ENCODE results near the gene MGLL.

DNA sequence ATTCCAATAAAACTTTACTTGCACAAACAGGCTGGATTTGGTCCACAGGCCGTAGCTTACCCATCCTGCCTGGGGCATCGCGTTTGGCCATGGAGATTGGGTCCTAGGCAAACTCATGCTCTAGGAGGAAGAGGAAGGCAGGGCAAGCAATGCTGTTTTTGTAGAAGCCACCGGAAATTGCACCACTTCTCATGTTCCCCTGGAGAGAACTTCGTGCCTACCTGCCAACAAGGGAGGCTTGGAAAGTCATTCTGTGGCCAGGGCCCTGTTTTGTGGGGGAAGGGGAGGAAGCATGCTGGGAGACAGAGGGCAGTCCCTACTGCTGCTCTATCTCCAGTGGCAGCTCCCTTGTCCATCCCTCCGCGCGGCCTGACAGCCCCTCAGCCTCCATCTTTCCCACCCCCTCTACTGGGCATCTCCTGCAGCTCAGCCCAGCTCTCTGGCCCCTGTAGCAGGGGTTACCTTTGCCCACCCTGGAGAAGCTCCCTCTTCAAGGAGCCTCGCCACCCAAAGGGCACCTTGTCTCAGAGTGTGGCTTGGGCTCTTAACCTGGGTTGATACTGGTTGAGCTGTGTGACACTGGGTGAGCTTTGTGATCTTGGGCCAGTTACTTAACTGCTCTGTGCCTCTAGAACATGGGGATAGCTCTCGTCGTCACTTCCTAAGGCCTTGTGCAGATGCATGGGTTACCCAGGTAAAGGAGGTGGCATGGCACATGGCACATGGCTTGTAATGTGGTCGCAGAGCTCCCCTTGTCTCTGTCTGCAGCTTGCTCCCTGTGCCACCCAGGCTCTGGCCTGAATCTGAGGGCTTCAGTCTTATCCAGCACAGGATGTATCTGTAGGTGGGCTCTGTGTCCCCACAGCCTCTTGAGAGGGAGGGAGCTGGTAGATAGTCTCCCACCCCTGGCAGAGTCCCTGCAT is 143.4 kb downstream of the MGLL start:
- TF ChIP-seq, protein P1, sequence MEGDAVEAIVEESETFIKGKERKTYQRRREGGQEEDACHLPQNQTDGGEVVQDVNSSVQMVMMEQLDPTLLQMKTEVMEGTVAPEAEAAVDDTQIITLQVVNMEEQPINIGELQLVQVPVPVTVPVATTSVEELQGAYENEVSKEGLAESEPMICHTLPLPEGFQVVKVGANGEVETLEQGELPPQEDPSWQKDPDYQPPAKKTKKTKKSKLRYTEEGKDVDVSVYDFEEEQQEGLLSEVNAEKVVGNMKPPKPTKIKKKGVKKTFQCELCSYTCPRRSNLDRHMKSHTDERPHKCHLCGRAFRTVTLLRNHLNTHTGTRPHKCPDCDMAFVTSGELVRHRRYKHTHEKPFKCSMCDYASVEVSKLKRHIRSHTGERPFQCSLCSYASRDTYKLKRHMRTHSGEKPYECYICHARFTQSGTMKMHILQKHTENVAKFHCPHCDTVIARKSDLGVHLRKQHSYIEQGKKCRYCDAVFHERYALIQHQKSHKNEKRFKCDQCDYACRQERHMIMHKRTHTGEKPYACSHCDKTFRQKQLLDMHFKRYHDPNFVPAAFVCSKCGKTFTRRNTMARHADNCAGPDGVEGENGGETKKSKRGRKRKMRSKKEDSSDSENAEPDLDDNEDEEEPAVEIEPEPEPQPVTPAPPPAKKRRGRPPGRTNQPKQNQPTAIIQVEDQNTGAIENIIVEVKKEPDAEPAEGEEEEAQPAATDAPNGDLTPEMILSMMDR (conservative IDR thresholded peaks at IDR 0.05 in 1 of 2, IDR thresholded peaks at IDR 0.05 in 1 of 2; ENCODE audit: extremely low read depth in 1 of 2, insufficient read depth in 1 of 2, low read depth in 1 of 2, low read length in 2 of 2): no peak
- TF ChIP-seq EZH2 (IDR thresholded peaks at IDR 0.05; ENCODE audit: borderline replicate concordance, low read length): no peak
